GM18861 (cell line): ENCODE data around the gene PRKN.
"Not testable (repeated sequence)": the region's sequence is repeated elsewhere in the genome, so short reads cannot be mapped to it uniquely, and the experiment has no call there.

Experiments used
- ATAC-seq: cut with Tn5 transposase; IDR thresholded peaks from one replicate; pipeline ENCODE4 v1.9.1; 2021; ENCODE audit not compliant: unreplicated experiment

PRKN gene

DNA sequence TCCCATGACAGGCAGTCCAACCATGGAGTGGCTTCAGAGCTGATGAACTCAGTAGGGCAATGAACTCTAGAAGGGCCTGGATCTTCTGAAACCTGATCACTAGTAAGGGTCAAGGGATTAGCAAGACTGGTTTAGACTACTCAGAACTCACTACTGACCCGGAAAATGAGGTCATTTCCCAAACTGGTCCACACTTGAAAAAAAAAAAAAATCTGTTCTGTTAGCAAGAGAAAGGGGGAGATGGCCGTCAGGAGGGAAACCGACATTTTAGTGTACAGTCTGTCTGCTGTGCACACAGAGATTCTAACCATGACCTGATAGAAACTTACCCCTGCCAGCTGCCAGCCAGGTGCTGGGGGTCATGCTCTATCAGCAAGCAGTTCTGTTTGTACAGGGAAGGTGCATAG lies 1191.3 kb downstream of the PRKN start:
- ATAC-seq: no peak

DNA sequence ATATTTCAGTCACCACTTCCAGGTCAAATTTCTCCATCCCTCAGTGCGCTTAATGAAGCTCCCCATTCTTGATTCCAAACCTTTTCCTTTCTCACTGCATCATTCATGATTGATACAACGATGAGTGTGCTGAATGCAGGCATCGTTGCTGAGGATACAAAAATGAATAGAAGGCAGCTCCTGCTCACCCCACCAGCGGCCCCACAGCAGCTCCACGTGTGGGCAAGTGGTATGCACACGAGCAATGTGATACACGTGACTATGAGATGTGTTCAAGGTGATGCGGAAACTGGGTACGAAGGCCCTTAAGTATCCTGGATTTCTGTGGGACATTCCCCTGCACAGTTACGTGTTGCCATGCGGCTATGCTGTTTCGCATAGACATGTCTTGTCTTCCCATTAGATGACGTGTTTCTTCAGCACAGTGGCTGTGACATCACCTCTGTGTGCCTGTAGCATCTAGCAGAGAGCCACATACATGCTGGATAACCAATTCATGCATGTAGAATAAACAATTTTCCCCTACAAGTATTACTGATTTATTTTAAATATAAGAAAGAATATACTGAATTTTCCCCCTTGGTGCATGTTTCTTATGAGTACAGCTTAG lies 1193.2 kb downstream of the PRKN start:
- no peak for ATAC-seq

DNA sequence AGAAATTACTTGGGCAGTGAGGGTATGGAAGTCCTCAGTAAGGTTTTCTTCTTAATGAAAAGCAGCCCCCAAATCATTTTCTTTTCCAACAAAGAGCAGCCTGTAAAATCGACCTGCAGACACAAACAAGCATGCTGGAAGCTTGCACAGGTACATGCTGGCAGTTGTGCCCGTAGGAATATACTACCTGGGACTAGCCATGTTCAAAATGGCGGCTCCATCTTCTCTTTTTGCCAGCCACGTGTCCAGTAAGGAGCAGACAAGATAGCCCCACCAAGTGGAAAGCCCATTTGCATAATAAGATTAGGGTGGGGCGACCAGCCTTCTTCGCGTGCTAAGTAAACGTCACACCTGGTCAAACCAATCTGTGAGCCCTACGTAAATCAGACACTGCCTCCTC lies 1194.3 kb downstream of the PRKN start:
- ATAC-seq: no peak

DNA sequence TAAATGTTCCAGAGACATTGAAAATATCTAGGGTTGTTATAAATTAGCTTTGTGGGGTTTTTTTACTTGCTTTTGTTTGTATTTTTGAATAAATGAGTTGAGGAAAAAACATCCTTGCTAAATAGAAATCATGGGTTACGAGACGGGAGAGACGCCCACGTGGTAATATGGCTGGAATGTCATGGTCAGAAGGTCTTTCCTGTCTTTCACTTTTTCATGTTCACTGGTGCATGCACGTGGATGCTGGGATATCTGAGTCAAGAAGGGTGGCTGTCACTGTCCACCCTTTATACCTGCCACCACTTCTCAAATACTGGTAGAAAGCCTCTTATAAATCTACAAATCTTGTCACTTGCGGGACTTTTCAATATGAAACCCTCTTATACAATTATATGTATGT lies 1195.0 kb downstream of the PRKN start:
- no peak for ATAC-seq

DNA sequence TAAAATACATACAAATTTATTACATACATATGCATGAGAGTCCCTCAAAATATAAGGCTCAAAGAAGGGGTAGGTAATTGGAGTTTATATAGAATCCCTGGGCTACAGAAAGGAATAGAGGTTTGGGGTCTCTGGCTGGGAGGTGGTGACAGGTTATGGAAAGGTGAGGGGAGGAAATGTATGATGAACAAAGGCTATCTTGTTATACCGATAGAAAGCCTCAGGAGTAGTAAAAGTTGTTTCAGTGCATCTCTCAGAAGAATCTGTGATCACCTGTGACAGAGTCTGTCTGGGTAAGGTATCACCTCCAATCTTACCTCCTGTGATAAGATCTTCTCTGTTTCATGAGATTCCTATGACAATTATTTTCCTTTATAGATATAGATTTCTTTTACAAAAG lies 1200.8 kb downstream of the PRKN start:
- ATAC-seq: no peak

DNA sequence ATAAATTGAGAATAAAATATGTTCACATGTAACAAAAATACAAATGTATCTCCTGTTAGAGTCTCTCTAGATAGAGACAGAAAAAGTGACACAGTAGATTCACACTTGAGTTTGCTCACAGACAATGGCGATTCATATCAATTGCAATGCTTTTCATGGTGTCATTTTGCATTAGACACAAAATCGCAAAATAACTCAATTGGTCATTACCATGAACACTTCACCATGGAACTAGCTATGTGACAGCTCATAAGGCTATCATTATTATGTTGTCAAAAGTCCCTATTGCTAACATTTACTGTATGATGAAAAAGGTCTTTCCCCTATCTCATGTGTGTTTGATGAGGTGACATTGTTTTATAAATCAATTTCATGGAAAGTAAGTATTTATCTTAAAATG lies 1204.2 kb downstream of the PRKN start:
- no peak for ATAC-seq

DNA sequence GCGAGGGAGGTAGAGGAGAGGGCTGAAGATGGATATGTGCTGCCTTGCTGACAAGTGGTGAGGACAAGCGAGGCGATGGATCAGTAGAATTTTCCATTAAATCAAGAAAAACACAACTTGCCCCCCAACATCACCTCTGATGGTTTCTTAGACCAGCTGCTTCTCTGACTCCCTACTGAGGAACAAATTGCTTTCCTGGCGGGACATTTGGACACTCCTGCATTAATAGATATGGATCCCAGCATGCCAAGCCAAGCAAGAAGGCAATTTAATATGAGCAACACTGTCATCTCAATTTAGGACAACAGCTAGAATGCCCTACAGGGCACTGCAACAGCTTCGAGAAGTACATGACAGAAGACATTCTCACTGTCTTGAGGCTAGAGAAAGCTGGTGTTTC lies 1205.3 kb downstream of the PRKN start:
- ATAC-seq: no peak

DNA sequence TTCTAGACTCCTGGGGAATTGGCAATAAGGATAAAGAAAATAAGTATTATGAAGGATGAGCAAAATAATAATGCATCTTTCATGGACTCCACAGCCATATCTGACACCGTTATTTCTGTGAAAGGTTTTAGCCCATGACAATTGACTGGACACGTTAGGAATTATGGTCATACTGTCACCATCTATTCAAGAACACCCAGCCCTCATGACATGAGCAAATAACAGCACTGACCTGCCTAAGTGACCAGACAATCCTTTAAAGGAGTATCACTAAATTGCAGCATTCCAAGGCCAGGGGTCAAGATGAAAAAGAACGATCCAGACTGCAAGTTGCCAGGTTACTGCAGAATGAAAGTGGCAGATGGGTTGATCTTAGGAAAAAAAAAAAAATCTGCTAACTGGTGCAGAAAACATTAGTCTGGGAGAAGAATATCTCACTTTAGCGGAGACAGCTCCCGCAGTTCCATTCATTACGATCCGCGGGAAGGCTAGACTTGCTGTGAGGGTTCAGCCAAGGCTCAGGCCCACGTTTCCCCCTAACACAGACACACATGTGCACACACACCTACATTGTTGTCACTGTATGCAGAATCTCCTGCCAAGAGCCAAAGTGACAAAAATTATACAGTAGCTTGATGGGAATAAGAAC lies 1216.0 kb downstream of the PRKN start:
- no peak for ATAC-seq

DNA sequence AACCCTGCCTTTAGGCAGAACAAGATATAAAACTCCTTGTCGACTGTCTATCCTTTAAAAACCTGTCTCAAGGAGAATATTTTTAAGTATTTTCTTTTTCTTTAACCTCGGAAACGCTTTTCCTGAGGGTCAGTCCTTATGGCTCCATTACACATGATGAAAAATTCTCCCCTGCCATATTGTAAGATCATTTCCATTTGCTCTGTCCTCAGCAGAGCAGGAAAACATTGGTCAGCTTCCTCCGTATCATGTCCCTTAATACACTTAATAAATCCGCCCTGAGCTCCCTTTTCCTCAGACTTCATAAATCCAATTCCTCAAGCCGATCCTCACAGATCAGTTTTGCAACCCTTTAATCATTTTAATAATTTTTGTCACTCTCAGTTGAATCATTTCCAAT lies 1219.2 kb downstream of the PRKN start:
- ATAC-seq: no peak

DNA sequence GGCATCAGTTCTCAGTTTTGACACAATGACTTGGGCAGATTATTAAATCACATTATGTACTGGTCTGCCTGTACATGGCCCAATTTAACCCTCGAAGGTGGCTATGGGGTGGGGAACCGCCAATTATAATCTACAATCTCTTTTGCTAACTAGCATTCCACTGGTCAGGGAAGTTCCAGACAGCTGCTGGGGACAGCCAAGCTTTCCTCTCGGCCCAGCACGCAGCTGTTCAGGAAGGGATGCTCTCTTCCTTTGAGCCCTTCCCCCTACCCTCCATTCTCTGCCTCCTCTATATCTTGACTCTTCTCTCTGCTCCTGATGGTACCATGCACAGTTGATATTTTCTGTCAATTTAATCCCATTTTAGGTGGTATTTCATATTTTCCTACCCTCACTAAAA lies 1220.2 kb downstream of the PRKN start:
- ATAC-seq: no peak

DNA sequence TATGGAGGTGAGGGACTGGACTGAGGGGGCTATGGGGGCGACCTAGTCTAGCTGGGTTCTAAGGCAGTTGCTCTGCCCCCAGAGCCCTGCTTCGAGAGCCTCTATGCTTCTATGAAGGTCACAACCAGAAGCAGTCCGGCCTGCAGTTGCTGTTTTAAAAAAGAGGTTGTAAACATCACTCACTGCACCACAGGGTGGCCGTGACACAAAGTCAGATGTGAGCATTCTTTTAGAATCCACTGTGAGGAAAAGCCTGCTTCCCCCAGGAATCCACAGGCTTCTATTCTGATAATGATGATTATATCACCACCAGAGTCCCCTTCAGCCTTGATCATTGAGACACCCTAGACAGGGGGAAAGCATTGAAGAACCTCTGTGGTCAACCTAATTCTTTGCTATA lies 1224.0 kb downstream of the PRKN start:
- ATAC-seq: no peak

DNA sequence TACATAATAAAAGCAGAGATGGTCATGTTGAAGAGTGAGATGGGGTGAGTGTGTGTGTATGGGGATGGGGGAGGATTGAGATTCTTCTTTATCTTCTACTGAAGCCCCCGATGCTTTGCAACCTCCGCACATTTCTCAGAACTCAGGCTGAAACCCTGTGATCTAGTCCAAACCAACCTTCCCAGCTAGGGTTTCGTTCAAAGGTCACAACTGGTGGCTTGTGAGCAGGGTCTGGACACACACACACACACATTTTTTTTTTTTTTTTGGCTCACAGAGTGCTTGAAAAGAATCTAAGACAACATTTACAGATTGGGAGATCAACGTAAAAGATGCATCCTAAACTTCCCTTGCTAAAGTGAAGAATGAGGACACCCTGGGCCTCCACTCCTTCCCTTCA lies 1228.7 kb downstream of the PRKN start:
- ATAC-seq: no peak

DNA sequence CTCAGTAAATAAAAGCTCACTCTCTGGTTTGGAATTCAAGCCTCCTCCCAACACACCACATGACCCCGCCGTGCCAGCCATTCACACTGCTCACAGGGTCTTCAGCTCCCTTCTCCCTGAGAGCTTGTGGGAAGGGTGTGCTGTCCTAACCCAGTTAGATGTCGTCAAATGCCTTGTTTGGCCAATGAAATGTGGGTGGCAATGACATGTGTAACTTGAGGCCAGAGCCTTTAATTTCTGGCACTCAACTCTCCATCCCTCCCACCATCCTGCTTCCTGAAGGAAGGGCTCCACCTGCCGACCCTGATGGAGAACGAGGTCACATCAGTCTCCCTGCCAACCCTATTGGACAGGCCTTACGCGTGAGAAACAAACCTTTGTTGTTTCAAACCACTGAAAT lies 1229.2 kb downstream of the PRKN start:
- no peak for ATAC-seq

DNA sequence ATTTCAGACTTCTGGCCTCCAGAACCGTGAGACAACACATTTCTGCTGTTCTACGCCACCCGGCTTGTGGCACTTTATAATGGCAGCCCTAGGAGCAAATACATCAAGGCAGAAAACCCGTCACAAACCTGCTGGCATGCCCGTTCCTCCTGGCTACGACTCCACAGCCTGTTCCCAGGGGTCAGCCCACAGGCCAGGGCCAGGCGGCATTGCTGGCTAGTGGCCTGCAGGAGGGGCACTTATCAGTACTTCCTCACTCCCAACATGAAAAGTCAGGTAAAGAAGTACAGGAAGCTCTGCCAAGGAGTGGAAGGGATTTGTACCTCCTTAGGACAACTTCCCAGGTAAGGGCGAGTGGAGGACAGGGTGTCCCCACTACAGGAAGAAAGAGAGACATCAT lies 1230.6 kb downstream of the PRKN start:
- no peak for ATAC-seq

DNA sequence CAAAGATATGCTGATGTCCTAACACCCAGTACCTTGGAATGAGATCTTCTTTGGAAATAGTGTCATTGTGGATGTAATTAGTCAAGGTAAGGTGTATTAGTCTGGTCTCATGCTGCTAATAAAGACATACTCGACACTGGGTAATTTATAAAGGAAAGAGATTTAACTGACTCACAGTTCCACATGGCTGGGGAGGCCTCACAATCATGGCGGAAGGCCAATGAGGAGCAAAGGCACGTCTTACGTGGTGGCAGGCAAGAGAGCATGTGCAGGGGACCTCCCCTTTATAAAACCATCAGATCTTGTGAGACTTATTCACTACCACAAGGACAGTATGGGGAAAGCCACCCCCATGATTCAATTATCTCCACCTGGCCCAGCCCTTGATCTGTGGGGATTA lies 1231.3 kb downstream of the PRKN start:
- not testable (repeated sequence) for ATAC-seq

DNA sequence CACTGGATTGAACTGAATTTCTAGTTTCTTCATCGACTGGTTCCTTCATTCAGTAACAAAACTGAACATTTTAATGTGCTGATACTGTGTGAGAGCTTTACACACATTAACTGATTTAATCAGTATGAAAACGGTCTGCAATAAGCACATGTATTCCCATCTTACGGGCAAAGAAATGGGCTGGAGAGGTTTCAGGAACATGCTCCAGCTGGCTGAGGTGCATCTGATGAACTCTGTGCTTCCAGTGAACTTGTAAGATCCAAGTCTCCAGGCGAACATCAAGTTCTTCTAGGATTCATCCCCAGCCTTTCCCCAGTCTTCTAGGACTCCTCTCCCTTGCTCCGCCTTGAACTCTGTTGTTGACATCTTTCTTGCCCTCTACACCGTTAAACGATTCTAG lies 1233.0 kb downstream of the PRKN start:
- no peak for ATAC-seq

DNA sequence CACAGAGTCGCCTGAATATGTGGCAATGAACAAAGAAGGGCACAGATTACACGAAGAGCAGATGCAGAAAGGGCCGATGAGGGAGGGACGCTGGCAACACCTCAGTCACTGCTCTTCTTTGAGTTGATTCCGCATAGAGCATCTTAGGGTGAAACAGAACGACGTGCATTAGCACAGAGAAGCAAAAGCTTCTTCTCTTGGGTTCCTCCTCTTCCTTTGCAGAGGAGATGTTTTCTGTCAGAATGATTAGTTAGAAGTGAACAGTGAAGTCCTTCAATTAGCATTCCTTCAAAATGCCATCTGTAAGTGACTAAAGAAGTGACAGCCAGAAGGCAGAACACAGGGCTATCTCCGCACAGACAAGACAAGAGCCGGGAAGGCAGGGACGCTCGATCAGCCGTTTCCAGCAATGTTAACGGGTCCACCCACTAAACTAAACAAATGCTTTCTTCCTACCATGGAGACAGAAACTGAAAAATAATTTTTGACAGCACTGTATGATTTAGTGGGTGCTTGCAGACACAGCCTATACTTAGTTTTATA lies 1233.9 kb downstream of the PRKN start:
- ATAC-seq: no peak

DNA sequence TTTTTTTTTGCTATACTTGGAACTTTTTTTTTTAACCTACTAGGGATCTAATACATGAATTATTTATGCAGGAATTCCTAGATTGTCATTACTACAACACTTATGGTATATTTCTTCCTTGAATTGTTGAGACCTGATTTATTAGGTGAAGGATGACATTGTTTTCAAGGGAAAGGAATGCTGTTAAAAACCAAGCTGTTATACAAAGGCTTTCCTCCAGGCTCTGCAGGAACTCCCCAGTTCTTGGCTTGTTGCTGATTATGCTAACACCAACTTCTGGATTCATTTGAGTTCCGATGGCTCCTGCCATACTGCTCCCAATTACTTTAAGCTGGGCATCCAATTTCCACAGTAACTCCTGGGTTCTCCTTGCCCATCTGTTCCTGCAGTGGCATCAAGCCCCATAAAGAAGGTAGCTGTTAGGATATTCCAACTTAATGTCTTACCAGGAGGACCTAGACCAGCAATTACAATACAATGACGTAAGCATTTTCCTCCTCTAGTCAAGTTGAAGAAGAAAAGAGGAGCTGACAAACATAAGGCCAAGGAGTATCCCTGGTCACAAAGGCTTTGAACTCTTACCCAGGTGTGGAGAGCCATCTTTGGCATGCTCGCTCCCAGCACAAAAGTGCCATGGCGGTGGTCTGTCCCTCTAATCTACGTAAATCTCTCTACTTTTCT lies 1237.8 kb downstream of the PRKN start:
- ATAC-seq: no peak

DNA sequence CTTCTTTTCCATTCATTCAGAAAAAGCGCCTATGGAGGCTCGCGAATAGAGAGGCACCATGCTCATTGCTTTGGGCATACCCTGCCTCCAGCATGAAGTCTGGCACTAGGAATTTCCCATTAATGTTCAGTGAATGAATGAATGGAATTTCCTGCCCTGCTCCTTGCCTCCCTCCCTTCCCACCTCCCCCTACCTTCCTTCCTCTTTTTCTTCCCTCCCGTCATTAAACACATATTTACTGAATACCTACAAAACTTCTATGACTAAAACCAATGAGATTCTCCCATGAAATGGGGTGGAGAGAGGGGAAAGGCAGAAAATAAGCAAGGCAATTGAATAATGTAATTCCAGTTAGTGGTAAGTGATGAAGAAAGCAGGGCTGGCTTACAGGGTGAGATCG lies 1239.9 kb downstream of the PRKN start:
- ATAC-seq: no peak

DNA sequence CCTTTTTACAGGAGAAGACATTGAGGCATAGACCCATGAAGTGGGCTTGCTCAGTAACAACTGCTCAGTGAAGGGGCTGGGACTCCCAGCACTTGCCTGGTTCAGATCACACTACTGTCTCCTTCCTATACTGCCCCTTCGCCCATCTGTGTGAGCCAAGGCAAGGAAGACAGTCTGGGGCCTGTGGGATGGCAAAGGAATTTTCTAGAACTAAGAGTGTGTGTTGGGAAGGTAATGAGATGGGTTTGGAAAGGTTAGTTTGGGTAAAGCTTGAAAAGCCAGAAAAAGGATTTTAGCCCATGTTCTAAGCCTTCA lies 1240.4 kb downstream of the PRKN start:
- ATAC-seq: no peak

DNA sequence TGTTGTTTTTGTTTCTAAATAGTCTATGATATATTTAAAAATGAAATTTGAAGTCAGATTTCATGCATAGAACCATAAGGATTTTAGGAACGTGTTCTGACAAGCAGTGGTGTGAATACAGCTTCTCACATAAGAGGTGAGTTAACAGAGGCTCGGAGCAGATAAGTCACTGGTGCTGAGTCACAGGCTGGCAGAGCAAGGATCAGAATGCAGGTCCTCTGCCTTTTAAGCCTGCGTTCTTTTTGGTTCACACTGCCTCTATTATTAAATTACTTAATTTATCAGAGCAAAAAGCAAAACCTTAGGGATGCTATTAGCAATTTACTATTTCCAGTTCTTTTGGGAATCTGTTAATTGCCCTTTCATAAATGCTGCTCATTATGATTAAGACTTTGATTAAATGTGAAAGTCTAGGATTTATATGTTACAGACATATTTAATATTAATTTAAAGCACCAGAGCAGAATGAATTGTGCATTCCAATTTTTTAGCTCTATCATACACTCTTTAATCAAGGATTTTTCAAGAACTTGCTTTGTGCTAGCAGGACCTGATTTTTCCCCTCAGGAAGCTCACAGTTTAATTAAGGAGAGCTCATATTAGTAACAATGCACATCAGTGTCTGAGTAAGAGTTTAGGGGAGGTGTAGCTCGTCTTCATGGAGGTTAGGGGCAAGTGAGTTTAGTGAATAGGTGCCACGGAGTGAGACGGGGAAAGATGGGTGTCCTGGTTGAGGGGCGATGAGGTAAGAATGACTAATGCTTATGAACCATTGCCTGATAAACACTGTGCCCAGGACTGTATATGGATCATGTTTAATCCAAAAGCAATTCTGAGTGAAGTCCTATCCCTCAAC lies 1241.0 kb downstream of the PRKN start:
- no peak for ATAC-seq

DNA sequence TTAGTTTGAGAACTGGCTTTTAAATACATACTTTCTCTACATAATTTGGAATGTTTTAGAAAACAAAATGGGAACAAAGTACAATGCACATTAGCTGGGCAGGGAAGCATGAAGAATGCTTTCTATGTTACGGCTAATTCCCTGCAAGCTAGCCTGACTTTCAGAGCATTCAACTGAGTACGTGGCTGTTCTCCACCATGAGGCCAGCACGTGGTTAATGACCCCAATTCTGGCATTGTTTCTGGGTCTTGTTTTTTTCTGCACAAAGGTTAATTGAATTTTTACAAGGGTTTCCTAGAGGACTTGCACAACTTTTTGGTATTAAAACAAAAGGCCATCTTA lies 1245.1 kb downstream of the PRKN start:
- ATAC-seq: no peak
